Activated CD4-positive, alpha-beta T cell treated with anti-CD3 and anti-CD28 coated beads, Interleukin-2, amount 50 U/mL, for 1 hour (primary cell): Measurements from ENCODE around the gene RCVRN.

Experiments
- DNase-seq: peaks from one replicate; pipeline ENCODE4 v3.0.0-alpha.2; 2020

Gene RCVRN

DNA sequence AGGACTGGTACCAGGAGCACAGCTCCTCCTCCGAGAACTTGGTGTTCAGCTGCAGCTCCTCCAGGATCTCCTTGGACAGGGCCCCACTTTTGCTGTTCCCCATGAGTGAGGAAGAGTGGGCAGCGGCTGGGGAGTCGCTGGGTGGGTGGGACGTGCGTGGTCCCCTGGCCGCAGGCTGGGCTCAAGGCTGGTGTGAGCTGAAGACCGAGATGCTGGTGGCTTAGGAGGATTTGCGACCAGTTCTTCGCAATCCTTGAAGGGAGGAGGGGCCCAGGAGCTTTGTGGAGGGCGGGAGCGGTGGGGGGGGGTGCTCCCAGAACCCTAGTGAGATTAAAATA is at the start of gene RCVRN:
Gene RCVRN, minus strand, starts transcription at position 194 of the 338 bp plus-strand sequence. Its CDS starts 91 bp downstream, at position 103.
- no peak for DNase-seq

DNA sequence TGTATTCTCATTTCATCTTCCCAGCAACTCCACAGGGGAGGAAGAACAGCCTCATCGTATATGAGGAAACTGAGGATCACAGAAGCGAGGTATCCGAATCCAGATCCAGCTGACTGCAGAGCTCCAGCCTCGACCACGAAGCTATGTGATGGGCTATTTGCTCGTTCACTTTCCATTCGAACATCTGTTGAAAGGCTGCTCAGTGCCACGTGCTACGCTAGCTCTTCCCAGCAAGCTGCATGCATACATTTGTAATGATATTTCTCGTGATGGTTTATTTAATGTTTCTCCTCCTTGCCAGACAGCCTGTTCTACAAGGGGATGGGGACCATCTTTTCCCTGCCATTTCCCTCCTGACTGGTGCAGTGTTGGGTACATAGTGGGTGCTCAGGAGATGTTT is 48.4 kb upstream of the RCVRN start:
- no peak for DNase-seq

DNA sequence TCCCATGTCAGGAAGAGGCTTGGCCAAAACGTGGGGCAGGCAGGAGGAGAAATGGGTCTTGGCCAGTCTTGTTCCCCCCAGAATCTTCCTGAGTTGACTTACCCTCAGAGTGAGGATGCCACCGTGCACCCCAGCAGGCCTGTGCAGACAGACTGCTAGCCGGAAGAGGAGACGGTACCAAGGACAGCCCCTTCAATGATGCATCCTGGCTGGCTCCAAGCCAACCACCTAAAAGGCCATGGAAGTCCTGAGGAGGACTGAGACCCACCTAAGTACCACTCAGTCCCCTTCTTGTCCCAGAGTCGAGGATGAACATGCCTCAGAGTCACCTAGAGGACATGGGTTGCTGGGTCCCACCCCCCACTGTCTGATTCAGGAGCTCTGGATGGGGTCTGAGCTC is 46.7 kb upstream of the RCVRN start:
- no peak for DNase-seq

- DNase-seq: no peak
Observed at GRCh38 chr17:9948928-9949327, 43.9 kb upstream of the RCVRN start.

- no peak for DNase-seq
Observed at GRCh38 chr17:9944704-9945103, 39.6 kb upstream of the RCVRN start.

GRCh38 chr17:9943343-9943742 is 38.3 kb upstream of the RCVRN start:
- no peak for DNase-seq

DNA sequence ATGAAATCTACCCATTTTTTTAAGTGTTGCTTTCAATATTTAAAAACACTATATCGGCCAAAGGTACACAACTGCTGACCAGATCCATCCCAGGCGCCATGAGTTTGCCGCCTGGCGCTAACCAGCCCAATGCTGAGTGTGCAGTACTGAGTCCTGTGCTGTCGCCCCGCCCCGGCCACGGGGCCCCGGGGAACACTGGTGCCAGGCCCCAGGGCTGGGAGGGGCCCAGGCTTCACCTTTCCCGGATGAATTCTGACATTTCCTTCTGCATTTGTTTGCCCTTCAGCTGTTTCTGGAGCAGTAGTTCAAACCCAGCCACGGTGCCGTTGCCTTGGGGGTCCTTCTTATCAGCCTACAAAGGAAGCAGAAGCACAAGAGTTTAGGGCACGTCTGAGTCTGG is 37.8 kb upstream of the RCVRN start:
- no peak for DNase-seq

- no peak for DNase-seq
Observed at GRCh38 chr17:9941305-9941704, 36.2 kb upstream of the RCVRN start.

GRCh38 chr17:9940841-9941240 is 35.8 kb upstream of the RCVRN start:
- DNase-seq: no peak

- no peak for DNase-seq
Observed at GRCh38 chr17:9938764-9939163, 33.7 kb upstream of the RCVRN start.

DNA sequence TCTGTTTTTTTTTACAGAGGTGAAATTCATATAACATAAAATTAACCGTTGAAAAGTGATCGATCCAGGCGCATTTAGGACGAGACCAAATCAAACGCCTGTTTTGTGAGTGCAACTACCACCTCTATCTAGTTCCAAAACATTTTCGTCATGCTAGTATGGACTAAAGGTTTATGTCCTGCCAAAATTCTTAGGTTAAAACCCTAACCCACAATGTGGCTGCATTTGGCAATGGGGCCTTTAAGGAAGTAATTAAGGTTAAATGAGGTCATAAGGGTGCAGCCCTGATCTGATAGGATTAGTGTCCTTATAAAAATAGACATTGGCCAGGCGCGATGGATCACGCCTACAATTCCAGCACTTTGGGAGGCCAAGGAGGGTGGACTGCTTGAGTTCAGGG is 32.8 kb upstream of the RCVRN start:
- DNase-seq: no peak

- DNase-seq: no peak
Observed at GRCh38 chr17:9937241-9937761, 32.2 kb upstream of the RCVRN start.

- DNase-seq: no peak
Observed at GRCh38 chr17:9936095-9936494, 31.0 kb upstream of the RCVRN start.

- no peak for DNase-seq
Observed at GRCh38 chr17:9935408-9935807, 30.3 kb upstream of the RCVRN start.

GRCh38 chr17:9934331-9934730 is 29.3 kb upstream of the RCVRN start:
- DNase-seq: no peak

- DNase-seq: no peak
Observed at GRCh38 chr17:9932491-9932890, 27.4 kb upstream of the RCVRN start.

DNA sequence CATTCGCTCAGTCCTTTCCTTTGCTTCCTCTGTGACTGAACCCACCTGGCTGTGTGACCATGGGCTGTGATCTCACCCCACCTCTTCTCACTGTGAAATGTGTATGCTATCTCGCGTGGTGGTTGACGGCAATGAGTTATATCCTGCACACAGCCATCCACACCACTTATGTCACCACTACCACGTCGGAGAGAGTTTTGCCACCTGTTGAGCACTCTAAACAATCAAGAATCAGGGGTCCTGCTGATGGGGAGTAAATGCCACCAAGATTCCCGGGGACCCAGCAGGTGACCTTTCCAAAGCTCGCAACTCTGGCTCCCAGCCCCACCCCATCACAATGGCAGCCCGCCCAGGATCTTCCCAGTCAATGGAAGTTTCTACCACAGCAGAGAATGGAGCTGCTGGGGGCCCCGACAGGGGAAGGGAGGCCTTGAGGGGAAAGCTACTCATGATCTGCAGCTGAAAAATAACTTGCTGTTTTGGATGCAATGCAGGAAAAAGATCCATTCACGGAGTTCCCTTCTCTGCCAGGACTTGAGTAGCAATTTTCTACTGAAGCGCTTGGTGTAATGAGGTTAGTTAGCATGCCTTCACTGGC is 26.2 kb upstream of the RCVRN start:
- no peak for DNase-seq

GRCh38 chr17:9929871-9930270 is 24.8 kb upstream of the RCVRN start:
- DNase-seq: no peak

- DNase-seq: no peak
Observed at GRCh38 chr17:9928601-9929333, 23.7 kb upstream of the RCVRN start.

GRCh38 chr17:9926150-9926804 is 21.2 kb upstream of the RCVRN start:
- DNase-seq: no peak

- no peak for DNase-seq
Observed at GRCh38 chr17:9925457-9925856, 20.4 kb upstream of the RCVRN start.

- no peak for DNase-seq
Observed at GRCh38 chr17:9924735-9925191, 19.7 kb upstream of the RCVRN start.

- DNase-seq: no peak
Observed at GRCh38 chr17:9922012-9922848, 17.2 kb upstream of the RCVRN start.
